H1 (cell line): ENCODE results near the gene LDLRAD3. TPM values are rescaled to one million over a fixed set of nuclear protein-coding genes. Genes with fewer than 3 reads are reported as not detected.

Experiments used
- CTCF ChIA-PET: fragments of 300-600 bp; sonication (Branson Sonifier 250); formaldehyde crosslinking; loops from one replicate; lab custom pipeline; 2021; ENCODE audit not compliant: partially characterized antibody; lab: Charles Lee
- POLR2A ChIA-PET: fragments of 300-600 bp; sonication (Branson Sonifier 250); formaldehyde crosslinking; loops from one replicate; lab custom pipeline; 2021; ENCODE audit warnings: inconsistent platforms; ENCODE audit not compliant: partially characterized antibody; lab: Charles Lee
- DNase-seq, 2 experiments: peaks; one replicate each; pipeline versions ENCODE4 v3.0.0 to v3.0.0-alpha.2; 2010 to 2022; ENCODE audit warnings: low spot score in 2 of 2, low read depth in 1 of 2, mixed read lengths in 1 of 2
- FAIRE-seq: peaks from 2 replicates; lab custom pipeline; 2011; peaks lifted over from hg19 to GRCh38; lab: Jason Lieb, UNC
- H2AFZ ChIP-seq: 2 replicates; pipeline ENCODE4 v1.8.1; 2012; ENCODE audit warnings: low read length, inconsistent platforms
- H2AK5ac ChIP-seq: 2 replicates; pipeline ENCODE4 v1.6.1; 2013; ENCODE audit warnings: low read depth, low read length
- H2BK120ac ChIP-seq: replicated peaks from 2 replicates; pipeline ENCODE3; 2013; ENCODE audit warnings: low read depth, low read length, inconsistent platforms
- H2BK12ac ChIP-seq: 2 replicates; pipeline ENCODE4 v1.6.1; 2013; ENCODE audit warnings: low read depth, low read length
- H2BK15ac ChIP-seq: 2 replicates; pipeline ENCODE4 v1.6.1; 2013; ENCODE audit warnings: low read length
- H2BK20ac ChIP-seq: 2 replicates; pipeline ENCODE4 v1.6.1; 2013; ENCODE audit warnings: low read length
- H2BK5ac ChIP-seq: 2 replicates; pipeline ENCODE4 v1.6.1; 2013; ENCODE audit warnings: low read depth, low read length
- H3K14ac ChIP-seq: 2 replicates; pipeline ENCODE4 v1.6.1; 2013; ENCODE audit warnings: inconsistent platforms; ENCODE audit not compliant: insufficient read length
- H3K18ac ChIP-seq: 2 replicates; pipeline ENCODE4 v1.6.1; 2013; ENCODE audit warnings: low read length; ENCODE audit errors: extremely low read depth
- H3K23ac ChIP-seq: 2 replicates; pipeline ENCODE4 v1.6.1; 2013; ENCODE audit warnings: inconsistent platforms; ENCODE audit not compliant: insufficient read length
- H3K23me2 ChIP-seq: 2 replicates; pipeline ENCODE4 v1.6.1; 2013; ENCODE audit warnings: low read depth, low read length
- H3K27ac ChIP-seq: 2 replicates; pipeline ENCODE4 v1.6.1; 2011; ENCODE audit warnings: low read depth, low read length, inconsistent platforms
- H3K27me3 ChIP-seq, 4 experiments: replicated peaks in 1 of 4; 1 replicate in 1 of 4; 2 replicates in 3 of 4; pipeline versions ENCODE4 v1.6.1 to v1.8.1; 2011 to 2013; ENCODE audit warnings: low read length in 3 of 4, mild to moderate bottlenecking in 3 of 4, inconsistent platforms in 2 of 4, mixed read lengths in 2 of 4, moderate library complexity in 1 of 4; ENCODE audit not compliant: control insufficient read depth in 3 of 4, insufficient read depth in 3 of 4; ENCODE audit errors: extremely low read depth in 1 of 4
- H3K36me3 ChIP-seq, 4 experiments: 2 replicates each; pipeline versions ENCODE4 v1.6.1 to v1.8.1; 2011 to 2013; ENCODE audit warnings: mild to moderate bottlenecking in 4 of 4, low read length in 3 of 4, moderate library complexity in 2 of 4, control low read depth in 1 of 4, inconsistent platforms in 1 of 4; ENCODE audit not compliant: insufficient read depth in 4 of 4, control insufficient read depth in 2 of 4
- H3K4ac ChIP-seq: replicated peaks from 2 replicates; pipeline ENCODE3; 2013; ENCODE audit warnings: low read length, low read depth, mixed read lengths, inconsistent platforms; ENCODE audit not compliant: insufficient read length
- H3K4me1 ChIP-seq, 4 experiments: replicated peaks in 1 of 4; 1 replicate in 1 of 4; 2 replicates in 3 of 4; pipeline versions ENCODE4 v1.6.1 to v1.8.1; 2011 to 2013; ENCODE audit warnings: low read length in 3 of 4, inconsistent platforms in 2 of 4, mixed read lengths in 1 of 4; ENCODE audit not compliant: insufficient read depth in 4 of 4, control insufficient read depth in 3 of 4
- H3K4me2 ChIP-seq, 2 experiments: 2 replicates each; pipeline versions ENCODE4 v1.6.1 to v1.8.1; 2011 to 2013; ENCODE audit warnings: low read depth in 2 of 2, low read length in 2 of 2, control low read depth in 1 of 2, inconsistent platforms in 1 of 2, mild to moderate bottlenecking in 1 of 2; ENCODE audit not compliant: insufficient read depth in 1 of 2
- H3K4me3 ChIP-seq, 4 experiments: fragments of 200-600, 300-600 bp in 1 of 4; sonication (generic), shearing (Covaris generic), sonication (Bioruptor Twin) in 1 of 4; 2 replicates each; pipeline versions ENCODE4 v1.5.1 to v1.8.1; 2011 to 2016; ENCODE audit warnings: low read length in 4 of 4, low read depth in 3 of 4, control low read depth in 2 of 4, inconsistent platforms in 2 of 4, mild to moderate bottlenecking in 2 of 4, mixed read lengths in 1 of 4, moderate library complexity in 1 of 4; ENCODE audit not compliant: insufficient read depth in 2 of 4; ENCODE audit errors: extremely low read depth in 1 of 4
- H3K56ac ChIP-seq: replicated peaks from 2 replicates; pipeline ENCODE3; 2013; ENCODE audit warnings: low read depth, mild to moderate bottlenecking, mixed read lengths, low read length, inconsistent platforms; ENCODE audit not compliant: insufficient read length
- H3K79me1 ChIP-seq: 2 replicates; pipeline ENCODE4 v1.6.1; 2013; ENCODE audit warnings: low read depth, low read length, control low read depth
- H3K79me2 ChIP-seq, 2 experiments: 2 replicates each; pipeline versions ENCODE4 v1.6.1 to v1.8.1; 2012 to 2013; ENCODE audit warnings: low read length in 2 of 2, mild to moderate bottlenecking in 2 of 2, inconsistent platforms in 1 of 2; ENCODE audit not compliant: insufficient read depth in 2 of 2, control insufficient read depth in 1 of 2
- H3K9ac ChIP-seq, 4 experiments: replicated peaks in 1 of 4; 1 replicate in 1 of 4; 2 replicates in 3 of 4; pipeline versions ENCODE4 v1.6.1 to v1.8.1; 2011 to 2013; ENCODE audit warnings: low read depth in 3 of 4, low read length in 3 of 4, control low read depth in 2 of 4, mild to moderate bottlenecking in 2 of 4, moderate library complexity in 2 of 4, inconsistent platforms in 1 of 4; ENCODE audit errors: extremely low read depth in 1 of 4
- H3K9me3 ChIP-seq, 2 experiments: 2 replicates each; pipeline versions ENCODE4 v1.6.1 to v1.8.1; 2012 to 2013; ENCODE audit warnings: mild to moderate bottlenecking in 2 of 2, moderate library complexity in 2 of 2, control low read depth in 1 of 2, inconsistent platforms in 1 of 2, low read depth in 1 of 2, low read length in 1 of 2, mixed read lengths in 1 of 2; ENCODE audit not compliant: insufficient read depth in 2 of 2
- H4K20me1 ChIP-seq, 2 experiments: replicated peaks in 1 of 2; 2 replicates each; pipeline versions ENCODE3 to v1.8.1; 2011 to 2013; ENCODE audit warnings: inconsistent platforms in 2 of 2, low read length in 2 of 2, mild to moderate bottlenecking in 1 of 2; ENCODE audit not compliant: insufficient read depth in 2 of 2, control insufficient read depth in 1 of 2
- H4K5ac ChIP-seq: 2 replicates; pipeline ENCODE4 v1.6.1; 2013; ENCODE audit warnings: low read length, low read depth, mixed read lengths, inconsistent platforms; ENCODE audit not compliant: insufficient read length
- H4K8ac ChIP-seq: 2 replicates; pipeline ENCODE4 v1.8.0; 2013; ENCODE audit warnings: mild to moderate bottlenecking, moderate library complexity, low read length, inconsistent platforms; ENCODE audit not compliant: insufficient read depth; ENCODE audit errors: extremely low read depth
- H4K91ac ChIP-seq: replicated peaks from 2 replicates; pipeline ENCODE3; 2013; ENCODE audit warnings: low read length, mixed read lengths, inconsistent platforms; ENCODE audit not compliant: insufficient read length
- CEBPB ChIP-seq: IDR thresholded peaks from 2 replicates; pipeline ENCODE4 v1.6.1; 2012; ENCODE audit warnings: low read depth, low read length
- CHD1 ChIP-seq: IDR thresholded peaks from 2 replicates; pipeline ENCODE4 v1.6.1; 2012; ENCODE audit warnings: low read depth, low read length, improper control_type of control experiment
- KDM5A ChIP-seq: fragments of 200-600 bp; IDR thresholded peaks from 2 replicates; pipeline ENCODE4 v1.7.1; 2012; ENCODE audit warnings: mild to moderate bottlenecking, low read length, inconsistent platforms, mixed read lengths
- POU5F1 ChIP-seq: IDR thresholded peaks from 2 replicates; pipeline ENCODE4 v1.6.1; 2011; ENCODE audit warnings: low read depth, mild to moderate bottlenecking, low read length, moderate library complexity
- SRF ChIP-seq: IDR thresholded peaks from 2 replicates; pipeline ENCODE4 v1.6.1; 2011; ENCODE audit warnings: mild to moderate bottlenecking, low read depth, low read length, moderate library complexity
- TAF1 ChIP-seq: IDR thresholded peaks from 2 replicates; pipeline ENCODE4 v1.6.1; 2011; ENCODE audit warnings: mild to moderate bottlenecking, low read depth, low read length
- WGBS, 2 experiments: shearing (Covaris generic) in 1 of 2; methylation state at CpG; one replicate each; pipeline versions ENCODE4 v1.1.6 to v1.1.7; 2013 to 2015; ENCODE audit warnings: low lambda C conversion rate in 2 of 2, mixed read lengths in 2 of 2, inconsistent platforms in 1 of 2, low coverage in 1 of 2, missing lambda C conversion rate in 1 of 2; ENCODE audit not compliant: insufficient replicate concordance in 2 of 2, insufficient coverage in 1 of 2, insufficient read length in 1 of 2; ENCODE audit errors: extremely low coverage in 1 of 2, missing lambda C conversion rate in 1 of 2; 5-methylcytosine and 5-hydroxymethylcytosine counted together
- polyA plus RNA-seq, 7 experiments: library from polyadenylated mRNA; depleted of rRNA in 3 of 7; stranded (reverse) in 5 of 7; unstranded in 2 of 7; fragments of >200 nt in 5 of 7; fragments of 200-250 nt in 2 of 7; gene quantifications; 1 replicate in 5 of 7; 2 replicates in 1 of 7; 4 replicates in 1 of 7; pipeline versions ENCODE4 v1.2.1 to v1.2.3, GENCODE V29; 2011 to 2013; ENCODE audit warnings: missing spikeins in 2 of 7, mixed read lengths in 2 of 7
- total RNA-seq: library from RNA; stranded (reverse); fragmentation: NEBNext Ultra II Directional; extraction: Animal tissue kit (Norgen Biotek cat#: 25700); gene quantifications from 2 replicates; pipeline ENCODE4 v1.2.1, GENCODE V29; 2021

The LDLRAD3 gene
- total and polyA plus RNA-seq, 2 of the 8 experiments (the other 6 are each of a cell fraction or from before 2014, with no cell fraction given), result 18.6 to 22.8 TPM

GRCh38 chr11:36029616-36030015 is 85.8 kb downstream of the LDLRAD3 start:
- H3K18ac ChIP-seq, result no peak overlapping the region
- H3K23ac ChIP-seq, result no peak overlapping the region
- H3K36me3 ChIP-seq, result no peaks in the 10 kb centered on the region
- H3K4ac ChIP-seq, result no peak overlapping the region
- CTCF ChIA-PET, result interaction anchor here (1.0 to 3.1 kb wide), 4 partner anchors 11 to 208 kb away, joined by 3 to 12 read pairs (median 6); no protein-coding TSS in a partner anchor
- no peaks in the 10 kb centered on the region for H3K27me3 ChIP-seq
- H3K4me1 ChIP-seq, result peaks cover 6 to 13% (median 9%) of the 10 kb centered on the region in 4 experiments
- no peak for DNase-seq
- H3K4me3 ChIP-seq, result no peak overlapping the region
- no peak overlapping the region for H3K56ac ChIP-seq
- TF ChIP-seq POU5F1, result no peak
- TF ChIP-seq TAF1, result no peak
- no peak for TF ChIP-seq KDM5A
- TF ChIP-seq CEBPB, result no peak
- TF ChIP-seq SRF, result no peak
- no peak for TF ChIP-seq CHD1
- TF ChIP-seq, all 59 proteins: peak for 0
- Histone ChIP-seq H2BK120ac (no peak overlapping the region), H2AFZ (no peak overlapping the region), H3K27ac (no peak overlapping the region), H3K79me2 (peaks cover 3 to 57% of the 10 kb centered on the region in 2 experiments), H2BK12ac (no peak overlapping the region), H4K20me1 (no peaks in the 10 kb centered on the region), H2BK15ac (no peak overlapping the region), H3K9ac (no peak overlapping the region), H4K91ac (no peak overlapping the region), H3K23me2 (no peaks in the 10 kb centered on the region), H3K79me1 (peaks cover 3% of the 10 kb centered on the region), H2BK5ac (no peak overlapping the region), H3K4me2 (no peak overlapping the region), H3K9me3 (no peaks in the 10 kb centered on the region), H2BK20ac (no peak overlapping the region), H2AK5ac (no peak overlapping the region), H4K5ac (no peak overlapping the region), H4K8ac (no peak overlapping the region), H3K14ac (no peak overlapping the region)
- no peak for FAIRE-seq
- POLR2A ChIA-PET, result no interaction called here
- WGBS, 2 experiments, result 84% methylated on average over 4 of the region's 4 CpGs; no CpG with 5 or more reads in 1 of the 2 experiments
